Fibroblast of lung (primary cell): Measurements from ENCODE around the gene CAMTA1.

Experiments
- EZH2 ChIP-seq: IDR thresholded peaks from 2 replicates; pipeline ENCODE4 v1.5.1; 2012; ENCODE audit warnings: low read length, control low read depth, mild to moderate bottlenecking; ENCODE audit errors: missing control alignments
- TF ChIP-seq, protein P1 (sequence below), 2 donors: IDR thresholded peaks in 1 of 2; conservative IDR thresholded peaks in 1 of 2; 1 replicate in 1 of 2; 2 replicates in 1 of 2; pipeline ENCODE4 v1.5.1; 2011 to 2012; ENCODE audit warnings: low read length in 2 of 2, control low read depth in 1 of 2, inconsistent platforms in 1 of 2, low read depth in 1 of 2, mild to moderate bottlenecking in 1 of 2

DNA sequence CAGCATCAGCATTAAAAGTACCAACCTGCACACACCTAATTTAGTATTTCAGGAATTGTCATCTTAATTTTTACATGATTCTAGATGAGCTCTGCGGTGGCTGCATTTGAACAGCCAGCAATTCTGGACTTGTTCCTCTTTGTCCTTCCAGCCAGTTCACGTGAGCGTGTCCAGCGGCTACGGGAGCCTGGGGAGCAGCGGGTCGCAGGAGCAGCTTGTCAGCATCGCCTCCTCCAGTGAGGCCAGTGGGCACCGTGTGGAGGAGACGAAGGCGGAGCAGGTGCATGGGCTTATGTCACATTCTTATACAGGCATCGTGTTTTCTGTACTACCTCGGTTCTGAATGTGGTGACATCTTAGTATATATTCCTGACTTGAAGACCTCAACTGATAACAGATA is 1024.5 kb downstream of the CAMTA1 start:
- TF ChIP-seq, protein P1, sequence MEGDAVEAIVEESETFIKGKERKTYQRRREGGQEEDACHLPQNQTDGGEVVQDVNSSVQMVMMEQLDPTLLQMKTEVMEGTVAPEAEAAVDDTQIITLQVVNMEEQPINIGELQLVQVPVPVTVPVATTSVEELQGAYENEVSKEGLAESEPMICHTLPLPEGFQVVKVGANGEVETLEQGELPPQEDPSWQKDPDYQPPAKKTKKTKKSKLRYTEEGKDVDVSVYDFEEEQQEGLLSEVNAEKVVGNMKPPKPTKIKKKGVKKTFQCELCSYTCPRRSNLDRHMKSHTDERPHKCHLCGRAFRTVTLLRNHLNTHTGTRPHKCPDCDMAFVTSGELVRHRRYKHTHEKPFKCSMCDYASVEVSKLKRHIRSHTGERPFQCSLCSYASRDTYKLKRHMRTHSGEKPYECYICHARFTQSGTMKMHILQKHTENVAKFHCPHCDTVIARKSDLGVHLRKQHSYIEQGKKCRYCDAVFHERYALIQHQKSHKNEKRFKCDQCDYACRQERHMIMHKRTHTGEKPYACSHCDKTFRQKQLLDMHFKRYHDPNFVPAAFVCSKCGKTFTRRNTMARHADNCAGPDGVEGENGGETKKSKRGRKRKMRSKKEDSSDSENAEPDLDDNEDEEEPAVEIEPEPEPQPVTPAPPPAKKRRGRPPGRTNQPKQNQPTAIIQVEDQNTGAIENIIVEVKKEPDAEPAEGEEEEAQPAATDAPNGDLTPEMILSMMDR (conservative IDR thresholded peaks at IDR 0.05 in 1 of 2, IDR thresholded peaks at IDR 0.05 in 1 of 2; ENCODE audit: low read depth in 1 of 2, low read length in 2 of 2), result no peak
- no peak for TF ChIP-seq EZH2
